ENCODE data around the gene EIF2B5. TPM values are rescaled to one million over a fixed set of nuclear protein-coding genes. Genes with fewer than 3 reads are reported as not detected.

EIF2B5 gene
- total and polyA plus RNA-seq, 9 of the 15 experiments (the other 6 are each of a cell fraction or from before 2014, with no cell fraction given) = 19.1 to 92.4 (median 74.0) TPM

- TF ChIP-seq, protein P1, sequence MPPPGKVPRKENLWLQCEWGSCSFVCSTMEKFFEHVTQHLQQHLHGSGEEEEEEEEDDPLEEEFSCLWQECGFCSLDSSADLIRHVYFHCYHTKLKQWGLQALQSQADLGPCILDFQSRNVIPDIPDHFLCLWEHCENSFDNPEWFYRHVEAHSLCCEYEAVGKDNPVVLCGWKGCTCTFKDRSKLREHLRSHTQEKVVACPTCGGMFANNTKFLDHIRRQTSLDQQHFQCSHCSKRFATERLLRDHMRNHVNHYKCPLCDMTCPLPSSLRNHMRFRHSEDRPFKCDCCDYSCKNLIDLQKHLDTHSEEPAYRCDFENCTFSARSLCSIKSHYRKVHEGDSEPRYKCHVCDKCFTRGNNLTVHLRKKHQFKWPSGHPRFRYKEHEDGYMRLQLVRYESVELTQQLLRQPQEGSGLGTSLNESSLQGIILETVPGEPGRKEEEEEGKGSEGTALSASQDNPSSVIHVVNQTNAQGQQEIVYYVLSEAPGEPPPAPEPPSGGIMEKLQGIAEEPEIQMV (tag; conservative IDR thresholded peaks at IDR 0.05; ENCODE audit: low read depth) = no peak
- TF ChIP-seq KAT7 (CRISPR knock-in tag; IDR thresholded peaks at IDR 0.05; ENCODE audit: borderline replicate concordance) (0 out of 2 replicates have a peak, but pooled peaks have one; percentile 43), ZC3H4 (CRISPR knock-in tag; IDR thresholded peaks at IDR 0.05; ENCODE audit: borderline replicate concordance) (no peak), RCOR1 (IDR thresholded peaks at IDR 0.05; ENCODE audit: borderline replicate concordance in 1 of 2, low read depth in 2 of 2, low read length in 2 of 2) (no peak; a peak in 1 of 4 replicates), FOXA1 (IDR thresholded peaks at IDR 0.05; ENCODE audit: borderline replicate concordance) (no peak), CAMTA2 (CRISPR knock-in tag; conservative IDR thresholded peaks at IDR 0.05) (no peak), ARHGAP35 (IDR thresholded peaks at IDR 0.05; ENCODE audit: partially characterized antibody) (no peak), SMAD4 (CRISPR knock-in tag; conservative IDR thresholded peaks at IDR 0.05) (no peak), MTA3 (IDR thresholded peaks at IDR 0.05; ENCODE audit: borderline replicate concordance) (no peak), SP2 (IDR thresholded peaks at IDR 0.05; ENCODE audit: extremely low read depth, low read depth, low read length, poor library complexity, severe bottlenecking) (no peak), ZNF232 (CRISPR knock-in tag; IDR thresholded peaks at IDR 0.05) (no peak), HMGXB4 (CRISPR knock-in tag; IDR thresholded peaks at IDR 0.05) (peak; percentile 52; the same call in 1 of the 2 replicates), ZNF75A (CRISPR knock-in tag; IDR thresholded peaks at IDR 0.05) (no peak), PHB (CRISPR knock-in tag; IDR thresholded peaks at IDR 0.05) (0 out of 2 replicates have a peak, but pooled peaks have one; percentile 36), ARID3A (IDR thresholded peaks at IDR 0.05; ENCODE audit: borderline replicate concordance, low read depth, low read length) (no peak), CEBPB (tag; IDR thresholded peaks at IDR 0.05) (no peak), DIDO1 (tag; IDR thresholded peaks at IDR 0.05; ENCODE audit: low read depth) (no peak), FIP1L1 (IDR thresholded peaks at IDR 0.05; ENCODE audit: low read depth, low read length, poor library complexity, severe bottlenecking) (no peak)
- TF ChIP-seq, protein P2, sequence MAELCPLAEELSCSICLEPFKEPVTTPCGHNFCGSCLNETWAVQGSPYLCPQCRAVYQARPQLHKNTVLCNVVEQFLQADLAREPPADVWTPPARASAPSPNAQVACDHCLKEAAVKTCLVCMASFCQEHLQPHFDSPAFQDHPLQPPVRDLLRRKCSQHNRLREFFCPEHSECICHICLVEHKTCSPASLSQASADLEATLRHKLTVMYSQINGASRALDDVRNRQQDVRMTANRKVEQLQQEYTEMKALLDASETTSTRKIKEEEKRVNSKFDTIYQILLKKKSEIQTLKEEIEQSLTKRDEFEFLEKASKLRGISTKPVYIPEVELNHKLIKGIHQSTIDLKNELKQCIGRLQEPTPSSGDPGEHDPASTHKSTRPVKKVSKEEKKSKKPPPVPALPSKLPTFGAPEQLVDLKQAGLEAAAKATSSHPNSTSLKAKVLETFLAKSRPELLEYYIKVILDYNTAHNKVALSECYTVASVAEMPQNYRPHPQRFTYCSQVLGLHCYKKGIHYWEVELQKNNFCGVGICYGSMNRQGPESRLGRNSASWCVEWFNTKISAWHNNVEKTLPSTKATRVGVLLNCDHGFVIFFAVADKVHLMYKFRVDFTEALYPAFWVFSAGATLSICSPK (IDR thresholded peaks at IDR 0.05; ENCODE audit: borderline replicate concordance) = no peak
Observed at GRCh38 chr3:184186184-184186901, 51.2 kb downstream of the EIF2B5 start, which contains the start of gene ABCF3 (continued).
